ENCODE data around the gene DENND6B.

Gene DENND6B

DNA sequence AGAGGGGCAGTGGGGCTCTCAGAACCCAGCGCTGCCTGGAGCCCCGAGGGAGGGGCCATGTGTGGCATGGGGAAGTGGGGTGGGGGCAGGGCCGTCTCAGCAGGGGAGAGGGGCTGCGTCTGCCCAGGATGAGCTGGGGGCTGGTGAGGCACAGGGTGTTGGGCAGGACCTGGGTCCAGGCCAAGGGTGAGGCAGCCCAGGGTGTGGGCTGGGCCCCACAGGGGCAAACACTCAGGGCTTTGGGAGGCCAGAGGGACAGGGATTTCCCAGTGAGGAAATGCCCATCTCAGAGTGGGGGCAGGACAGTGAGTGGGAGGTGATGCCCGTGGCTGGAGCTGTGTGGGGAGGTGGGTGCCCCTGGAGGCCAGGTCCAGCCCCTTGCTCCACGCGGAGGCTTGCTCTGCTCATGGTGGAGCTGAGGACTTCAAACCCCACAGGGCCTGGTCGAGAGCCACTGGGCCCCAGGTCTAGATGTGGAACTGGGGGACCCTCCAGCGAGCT, 24.7 kb downstream of the DENND6B start:
- no peak for DNase-seq

DNA sequence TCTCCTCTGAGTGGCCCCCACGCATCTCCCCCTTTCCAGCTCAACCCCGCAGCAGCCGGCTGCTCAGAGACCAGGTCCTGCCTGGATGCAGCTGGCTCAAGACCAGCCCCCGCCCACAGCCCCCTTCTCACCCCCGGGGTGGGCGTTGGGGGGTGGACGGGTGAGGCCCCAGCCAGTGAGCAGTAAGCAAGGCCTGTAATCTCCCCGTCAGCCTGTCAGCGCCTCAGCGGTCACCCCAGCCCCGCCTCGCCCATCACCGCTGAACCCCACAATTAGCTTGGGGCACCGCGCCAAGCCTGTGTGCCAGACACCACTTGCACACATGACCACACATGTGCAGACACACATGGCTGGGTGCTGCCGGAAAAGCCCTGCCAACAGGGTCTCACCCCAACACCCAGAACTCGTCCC, 25.2 kb downstream of the DENND6B start:
- DNase-seq: no peak

DNA sequence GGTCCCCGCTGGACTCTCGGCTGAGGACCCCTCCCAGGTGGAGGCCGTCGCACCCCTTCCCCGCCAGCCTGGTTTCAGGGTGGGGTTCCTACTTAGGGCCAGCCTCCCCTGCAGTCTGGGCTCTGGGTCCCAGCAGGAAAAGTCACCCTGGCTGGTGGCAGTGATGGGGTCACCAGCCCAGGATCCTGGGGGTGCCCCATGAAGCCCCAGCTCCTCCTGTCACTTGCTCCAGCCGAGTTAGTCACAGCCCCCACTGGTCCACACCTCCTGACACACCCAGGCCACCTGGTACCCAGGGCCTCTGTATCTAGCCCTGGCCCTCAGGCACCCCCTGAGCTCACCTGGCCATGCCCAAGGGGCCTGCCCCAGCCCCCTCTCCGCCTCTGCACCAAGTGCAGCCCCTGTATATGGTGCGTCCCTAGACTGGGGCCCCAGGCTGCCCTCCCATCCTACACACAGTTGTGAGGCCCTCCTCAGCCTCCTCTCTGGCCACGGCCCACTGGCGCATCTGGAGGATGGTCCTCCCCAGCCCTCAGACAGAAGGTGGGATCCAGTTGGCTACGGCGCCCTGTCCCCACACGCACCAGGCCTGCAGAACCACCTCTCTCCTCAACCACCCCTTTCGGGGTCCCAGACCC, 26.1 kb downstream of the DENND6B start:
- DNase-seq: no peak

DNA sequence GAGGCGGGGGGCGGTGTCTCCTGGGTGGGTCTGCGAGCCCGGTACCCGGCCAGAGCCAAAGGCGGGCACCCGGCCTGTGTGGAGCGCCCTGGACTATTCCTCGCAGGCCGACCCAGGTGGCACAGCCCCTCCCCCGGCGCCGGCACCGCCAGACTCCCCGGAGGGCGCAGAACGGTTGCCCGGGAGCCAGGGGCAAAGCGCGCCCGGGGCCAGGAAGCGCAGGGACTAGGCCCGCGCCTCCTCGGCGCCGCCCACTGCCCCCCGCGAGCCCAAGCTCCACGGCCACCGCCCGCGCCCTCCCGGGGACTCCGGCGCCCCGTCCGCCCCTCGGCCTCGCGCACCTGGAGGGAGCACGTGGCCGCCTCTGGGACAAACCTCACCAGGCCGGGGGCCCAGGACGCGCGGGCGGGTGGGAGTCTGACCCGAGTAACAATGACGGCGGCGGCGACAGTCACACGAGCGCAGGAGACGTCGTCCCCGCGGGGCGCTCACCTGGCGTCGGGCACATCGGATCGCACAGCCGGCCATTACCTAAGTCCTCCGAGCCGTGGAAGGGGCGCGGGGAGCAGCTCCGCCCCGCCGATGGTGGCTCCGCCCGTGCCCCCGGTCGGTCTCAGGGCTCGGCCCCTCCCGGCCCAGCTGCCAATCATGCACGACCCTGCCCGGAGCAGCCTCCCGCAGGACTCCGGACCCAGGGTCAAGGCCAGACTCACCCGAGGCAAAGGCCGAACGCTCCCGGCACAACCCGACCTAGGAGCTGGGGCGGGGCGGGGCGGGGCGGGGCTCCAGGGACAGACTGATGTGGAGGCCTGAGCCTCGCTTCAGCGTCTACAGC, 26.8 kb downstream of the DENND6B start:
- peak in 1 of 2 experiments; percentile 53 for DNase-seq

DNA sequence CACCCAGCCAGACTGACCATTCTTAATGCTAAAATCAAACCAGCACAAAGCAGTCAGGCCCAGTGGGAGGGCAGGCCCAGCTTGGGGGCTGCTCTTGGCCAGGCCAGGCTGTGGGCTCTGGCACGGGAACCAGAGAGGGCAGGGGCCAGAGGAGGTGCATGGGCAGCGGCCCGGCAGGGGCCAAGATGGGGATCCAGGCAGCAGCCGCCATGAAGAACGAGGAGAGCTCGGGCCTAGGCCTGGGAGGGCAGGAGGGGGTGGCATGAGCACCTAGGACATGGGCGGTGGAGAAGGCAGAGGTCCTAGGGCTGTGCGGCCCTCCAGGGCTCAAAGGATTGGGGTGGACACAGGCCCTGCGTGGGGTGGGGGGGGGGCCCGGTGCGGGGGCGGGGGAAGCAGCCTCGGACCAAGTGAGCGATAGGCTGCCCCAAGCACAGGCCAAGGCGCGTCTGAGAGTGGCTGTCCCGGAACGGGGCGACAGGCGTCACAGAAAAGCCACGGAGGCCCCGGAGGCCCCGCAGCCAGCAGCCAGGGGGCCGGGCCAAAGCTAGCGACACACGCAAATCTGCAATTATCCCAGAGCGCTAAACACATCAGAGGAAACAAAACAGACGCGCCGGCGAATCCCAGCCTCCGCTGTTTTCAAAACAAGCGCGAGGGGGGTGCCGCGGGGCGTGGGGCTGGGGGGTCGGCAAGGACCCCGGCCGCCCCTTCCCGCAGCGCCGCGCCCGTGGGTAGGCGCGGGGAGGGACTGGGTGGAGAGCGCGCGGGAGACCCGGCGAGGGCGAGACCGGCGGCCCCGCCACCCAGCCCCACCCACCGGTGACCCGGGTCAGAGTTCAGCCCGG, 27.7 kb downstream of the DENND6B start:
- peak in 1 of 2 experiments; percentile 58 for DNase-seq

DNA sequence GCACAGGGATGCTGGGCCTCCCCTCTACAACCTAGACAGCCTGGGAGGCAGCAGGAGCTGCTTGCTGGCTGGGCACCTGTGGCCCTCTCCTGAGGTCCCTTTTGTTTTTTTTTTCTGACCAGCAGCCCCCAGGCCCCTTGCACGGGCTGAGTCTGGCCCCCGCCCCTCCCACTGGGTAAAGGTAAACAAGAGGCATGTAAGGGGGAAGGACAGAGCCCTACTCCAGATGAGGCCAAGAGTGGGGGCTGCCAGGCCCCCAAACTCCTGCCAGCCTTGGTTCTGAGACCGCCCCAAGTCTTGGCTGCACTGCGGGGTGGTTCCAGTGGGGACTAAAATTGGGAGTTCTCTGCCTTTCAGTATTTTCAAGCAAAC, 28.6 kb downstream of the DENND6B start:
- no peak for DNase-seq

DNA sequence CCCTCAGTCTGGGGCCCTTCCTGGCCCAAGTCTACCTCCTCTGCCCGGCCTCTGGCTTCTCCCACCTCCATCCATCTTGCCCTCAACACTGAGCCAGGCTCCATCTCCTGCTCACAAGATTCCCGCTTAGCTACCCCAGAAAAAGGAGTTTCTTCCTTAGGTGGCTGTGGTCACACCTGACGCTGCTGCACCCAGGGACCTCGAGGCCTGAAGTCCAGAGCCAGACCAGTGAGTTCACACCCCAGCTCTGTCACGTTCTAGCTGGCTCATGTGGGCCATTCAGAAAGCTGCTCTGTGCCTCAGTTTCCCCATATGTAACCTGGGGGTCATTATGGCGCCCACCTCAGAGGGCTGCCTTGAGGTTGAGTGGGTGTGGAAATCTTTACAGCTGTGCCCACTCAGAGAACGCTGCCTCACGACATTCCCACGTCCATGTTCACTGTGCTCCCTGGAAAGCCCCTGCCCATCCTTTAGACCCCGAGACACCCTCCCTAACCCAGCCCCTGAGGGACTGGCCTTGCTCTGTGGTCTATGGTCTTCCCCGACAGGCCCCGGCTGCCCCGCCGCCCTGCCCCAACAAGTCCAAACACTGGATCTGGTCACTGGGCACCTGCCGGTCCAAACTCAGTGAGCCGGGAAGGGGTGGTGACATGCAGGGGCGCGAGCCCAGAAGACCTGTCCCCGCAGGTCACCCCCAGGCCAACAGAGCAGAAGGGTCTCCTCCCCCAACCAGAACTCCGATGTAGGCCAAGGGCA, 29.1 kb downstream of the DENND6B start:
- no peak for DNase-seq

DNA sequence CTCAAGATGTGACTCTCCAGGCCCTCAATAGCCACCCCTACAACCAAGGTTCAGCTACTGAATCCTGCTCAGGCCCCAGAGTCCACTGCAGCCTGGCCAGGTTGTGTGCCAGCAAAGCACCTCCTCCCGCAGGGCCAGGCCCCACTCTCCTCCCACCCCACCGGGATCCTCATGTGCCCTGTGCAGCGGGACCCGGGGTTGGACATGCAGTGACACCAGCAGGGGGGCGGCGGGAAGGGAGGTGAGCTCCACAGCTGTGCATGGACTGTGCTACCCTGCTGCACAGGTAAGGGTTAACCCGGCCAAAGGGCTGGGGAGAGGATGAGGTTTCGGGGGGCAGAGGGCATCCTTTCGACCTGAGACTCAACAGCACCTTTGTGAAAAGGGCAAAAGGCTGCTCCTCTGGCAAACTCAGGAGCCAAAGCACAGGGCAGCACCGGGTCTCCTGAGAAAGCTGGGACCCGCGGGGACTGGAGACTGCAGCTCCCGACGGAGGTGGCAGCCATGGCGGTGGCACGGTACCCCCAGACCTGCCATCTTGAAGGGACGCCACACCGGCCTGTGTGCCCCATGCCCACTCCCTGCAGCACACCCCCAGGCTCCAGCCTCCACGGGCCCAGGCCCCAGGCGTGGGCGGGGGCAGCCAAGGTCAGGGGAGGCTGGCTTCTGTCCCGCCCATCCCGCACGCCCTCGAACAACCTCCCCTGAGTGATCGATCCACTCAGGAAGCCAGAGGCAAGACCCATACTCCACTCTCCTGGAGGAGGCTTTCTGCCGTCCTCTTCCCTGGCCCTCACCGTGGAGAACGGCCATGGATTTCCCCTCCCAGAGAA, 29.9 kb downstream of the DENND6B start:
- no peak for DNase-seq

DNA sequence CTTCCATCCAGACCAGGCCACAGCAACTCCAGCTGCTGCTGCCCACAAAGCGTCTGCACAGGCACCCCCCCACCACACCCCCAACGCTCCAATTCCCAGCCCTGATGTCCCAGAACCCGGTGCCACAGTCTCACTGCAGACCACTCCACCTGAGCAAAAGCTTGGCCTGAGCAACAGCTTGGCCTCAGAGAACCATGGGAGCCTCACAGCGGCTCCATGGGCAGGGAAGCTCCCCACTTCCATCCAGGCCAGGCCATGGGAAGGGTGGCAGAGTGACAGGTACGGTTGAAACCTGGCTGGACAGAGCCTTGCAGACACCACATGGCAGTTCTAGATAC, 32.5 kb downstream of the DENND6B start:
- no peak for DNase-seq

DNA sequence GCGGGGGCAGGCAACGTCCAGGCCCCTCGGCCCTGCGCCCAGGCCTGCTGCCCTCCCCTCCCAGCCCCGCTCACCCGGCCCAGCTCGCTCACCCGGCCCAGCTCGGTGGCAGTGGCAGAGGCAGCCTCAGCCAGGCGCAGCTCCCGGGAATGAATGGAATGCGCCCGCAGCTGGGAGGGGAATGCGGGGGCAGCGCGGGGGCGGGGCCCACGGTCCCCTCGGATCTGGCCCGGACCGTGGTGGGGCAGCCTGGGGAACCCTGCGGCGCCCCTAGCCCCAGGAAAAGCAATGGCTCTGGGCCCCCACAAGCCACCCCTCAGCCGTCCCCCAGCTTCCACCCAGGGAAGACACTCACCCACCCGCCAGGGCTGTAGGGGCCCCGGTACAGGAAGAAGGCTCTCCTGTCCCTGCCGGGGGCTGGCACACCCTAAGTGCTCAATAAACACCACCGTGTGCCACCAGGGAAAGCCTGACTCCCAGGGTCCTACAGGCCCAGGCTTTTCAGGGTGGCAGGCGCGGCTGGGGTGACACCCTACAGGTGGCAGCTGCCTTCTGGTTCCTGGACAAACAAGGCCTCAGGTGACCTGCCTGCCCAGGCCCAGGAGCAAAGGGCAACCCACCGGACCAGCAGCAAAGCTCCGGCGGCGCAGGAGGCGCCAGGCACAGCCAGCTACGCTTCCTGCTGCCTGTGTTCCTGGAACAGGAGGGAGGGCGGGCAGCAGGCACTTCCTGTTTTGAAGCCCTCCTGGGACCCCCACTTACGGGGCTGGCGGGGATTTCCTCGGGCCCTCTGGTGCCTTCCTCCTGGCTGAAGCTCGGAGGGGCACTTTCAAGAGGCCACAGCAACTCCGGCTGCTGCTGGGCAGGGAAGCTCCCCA, 33.1 kb downstream of the DENND6B start:
- no peak for DNase-seq

DNA sequence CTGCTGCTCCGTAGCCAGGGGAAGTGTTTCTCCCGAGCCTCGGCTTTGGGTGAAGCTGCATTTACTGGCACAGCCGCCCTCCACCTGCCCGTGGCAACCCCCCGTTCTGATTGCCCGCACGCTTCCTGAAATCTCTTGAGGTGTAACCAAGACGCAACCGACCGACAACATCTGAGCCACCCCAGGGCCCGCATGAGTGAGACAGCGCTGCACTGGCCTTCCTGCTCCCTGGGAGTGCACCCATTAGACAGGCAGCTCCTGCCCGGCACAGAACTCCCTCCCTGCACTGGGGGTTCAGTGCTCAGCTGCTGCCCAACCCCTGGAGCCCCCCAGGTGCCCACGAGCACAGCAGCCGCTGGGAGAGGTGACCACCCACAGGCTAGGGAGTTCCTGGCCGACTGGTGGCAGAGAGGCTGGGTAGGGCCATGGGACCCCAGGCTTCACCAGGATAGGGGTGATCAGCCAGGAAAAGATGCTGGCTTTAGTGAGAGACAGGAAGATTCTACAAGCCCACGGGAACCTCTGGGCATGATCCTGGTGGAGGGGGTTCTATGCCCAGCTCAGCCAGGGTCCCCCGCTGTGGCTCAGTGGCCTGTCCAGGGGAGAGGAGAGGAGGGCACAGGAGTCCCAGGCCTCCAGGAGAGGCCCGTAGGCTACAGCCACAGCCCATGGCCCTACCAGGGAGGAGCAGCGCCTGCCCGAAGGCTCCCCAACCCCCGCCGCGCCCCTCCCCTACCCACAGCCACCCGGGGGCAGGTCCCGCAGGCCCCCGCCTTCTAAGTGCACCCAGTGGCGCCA, 34.0 kb downstream of the DENND6B start:
- no peak for DNase-seq

DNA sequence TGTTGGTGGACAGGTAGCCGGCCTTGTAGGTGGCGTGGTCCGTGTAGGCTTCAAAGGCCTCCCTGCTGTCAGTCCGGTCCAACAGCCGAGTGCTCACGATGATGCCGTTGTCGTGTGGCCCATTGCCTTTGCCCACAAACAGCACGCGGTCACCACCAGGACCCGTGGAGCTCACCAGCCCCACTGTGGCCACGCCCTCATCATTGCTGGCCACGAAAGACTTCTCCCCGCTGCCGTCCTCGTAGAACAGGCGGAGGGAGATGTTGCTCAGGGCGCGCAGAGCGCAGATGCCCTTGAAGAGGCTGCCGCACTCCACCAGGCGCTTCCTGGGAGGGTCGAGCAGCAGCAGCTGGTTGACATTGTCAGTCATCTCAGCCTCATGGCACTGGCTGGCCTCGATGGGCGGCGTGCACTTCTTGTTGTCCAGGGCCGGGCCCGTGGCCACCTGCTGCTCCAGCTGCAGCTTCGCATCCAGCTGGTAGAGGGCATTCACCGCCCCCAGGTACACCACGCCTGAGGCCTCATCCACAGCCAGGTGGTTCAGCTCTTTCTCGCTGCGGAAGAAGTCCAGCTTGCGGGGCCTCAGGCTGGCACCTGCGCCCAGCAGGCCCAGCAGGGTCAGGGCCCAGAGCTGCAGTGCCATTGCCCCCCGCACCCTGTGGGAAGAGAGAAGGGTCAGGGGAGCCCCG, 36.7 kb downstream of the DENND6B start:
- no peak for DNase-seq

DNA sequence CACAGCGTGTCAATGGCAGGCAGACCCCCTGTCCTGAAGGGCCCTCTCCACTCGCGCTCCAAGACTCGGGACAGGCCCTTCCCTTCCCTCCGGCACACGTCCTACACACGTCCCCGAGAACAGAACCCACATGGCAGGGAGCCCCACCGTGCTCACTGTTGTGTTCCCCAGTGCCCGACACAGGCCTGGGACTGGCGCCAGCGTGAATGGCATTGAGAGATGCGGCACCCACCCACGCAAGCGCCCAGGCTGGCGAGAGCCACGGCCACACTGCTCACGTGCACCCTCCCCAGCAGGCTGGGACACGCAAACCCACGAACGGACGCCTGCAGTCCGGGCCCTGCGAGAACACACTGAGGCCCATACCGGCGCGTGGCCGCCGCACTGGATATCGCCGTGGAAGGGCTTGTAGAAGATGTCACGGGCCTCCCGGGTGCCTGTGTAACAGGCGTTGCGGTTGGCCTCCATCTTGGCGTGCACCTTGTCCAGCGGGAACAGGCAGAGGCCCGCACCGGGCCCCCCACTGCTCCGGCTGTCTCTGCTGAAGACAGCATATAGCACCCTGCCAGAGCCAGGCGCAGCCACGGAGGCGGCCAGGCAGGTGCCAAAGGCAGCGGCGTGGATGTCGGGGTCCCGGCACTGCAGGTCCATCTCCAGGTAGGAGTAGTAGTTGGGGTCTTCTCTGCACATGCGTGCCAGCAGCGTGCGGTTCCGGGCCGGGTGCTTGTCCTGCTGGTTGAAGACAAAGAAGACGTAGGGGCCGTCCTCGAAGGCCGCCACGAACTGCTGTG, 37.5 kb downstream of the DENND6B start:
- DNase-seq: no peak

DNA sequence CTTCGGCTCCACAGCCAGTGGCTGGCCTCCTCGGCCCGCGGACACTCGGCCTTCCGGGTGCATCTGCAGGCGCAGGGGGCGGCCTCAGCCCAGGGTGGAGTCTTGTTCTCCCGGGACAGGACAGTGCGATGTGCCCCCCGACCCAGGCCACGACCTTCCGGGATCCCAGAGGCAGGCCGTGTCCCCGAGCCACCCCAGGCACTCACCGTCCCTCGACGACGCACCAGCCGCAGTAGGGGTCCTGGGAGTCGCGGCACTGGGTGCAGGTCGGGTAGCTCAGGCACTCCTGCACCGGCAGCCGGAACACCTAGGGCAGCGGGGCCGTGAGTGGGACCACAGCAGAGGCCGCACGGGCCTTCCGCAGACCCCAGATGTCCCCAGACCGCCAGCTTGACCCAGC, 39.1 kb downstream of the DENND6B start:
- no peak for DNase-seq

DNA sequence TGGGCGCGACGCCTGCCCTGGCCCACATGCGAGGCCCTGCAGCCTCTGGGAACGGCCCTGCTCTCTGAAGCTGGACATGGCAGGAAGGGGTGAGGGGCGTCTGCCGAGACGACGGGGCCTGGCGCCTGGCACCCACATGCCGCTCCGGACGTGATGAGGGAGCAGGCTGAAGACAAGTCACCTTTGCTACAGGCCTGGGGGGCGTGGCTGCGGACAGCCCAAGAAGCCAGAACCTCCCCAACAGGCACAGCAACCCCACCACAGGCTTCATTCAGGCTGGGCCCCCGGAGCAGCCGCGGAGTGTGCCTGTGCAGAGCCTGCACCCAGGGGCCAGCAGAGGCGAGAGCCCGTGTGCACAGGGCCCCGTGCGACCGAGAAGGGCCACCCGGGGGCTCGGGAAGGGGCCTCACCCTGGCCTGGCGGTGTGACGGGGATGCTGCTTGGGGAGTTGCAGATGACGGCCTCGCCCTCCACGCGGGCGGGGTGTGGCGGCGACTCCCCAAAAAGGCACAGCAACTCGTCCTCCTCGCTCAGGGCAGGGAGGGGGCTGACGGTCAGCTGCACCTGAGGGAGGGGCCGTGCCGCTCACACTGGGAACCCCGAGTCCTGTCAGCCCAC, 40.0 kb downstream of the DENND6B start:
- DNase-seq: no peak

DNA sequence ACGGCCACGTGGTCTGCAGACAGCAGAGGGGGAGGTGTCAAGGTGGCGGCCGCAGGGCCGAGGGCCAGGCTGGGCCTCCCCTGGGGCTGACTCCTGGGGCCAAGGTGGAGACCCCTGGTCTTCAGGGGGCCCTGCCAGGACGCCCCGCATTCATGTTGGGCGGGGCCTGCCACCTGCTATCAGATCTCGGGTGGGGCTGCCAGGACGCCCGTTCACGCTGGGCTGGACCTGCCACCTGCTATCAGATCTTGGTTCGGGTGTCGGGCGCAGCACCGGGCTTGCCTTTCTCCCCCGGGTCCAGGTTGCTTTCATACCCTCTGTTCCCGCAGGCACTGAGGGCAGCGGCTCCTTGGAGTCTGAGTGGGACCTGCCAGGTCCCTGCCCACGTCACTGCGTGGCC, 40.5 kb downstream of the DENND6B start:
- DNase-seq: no peak

DNA sequence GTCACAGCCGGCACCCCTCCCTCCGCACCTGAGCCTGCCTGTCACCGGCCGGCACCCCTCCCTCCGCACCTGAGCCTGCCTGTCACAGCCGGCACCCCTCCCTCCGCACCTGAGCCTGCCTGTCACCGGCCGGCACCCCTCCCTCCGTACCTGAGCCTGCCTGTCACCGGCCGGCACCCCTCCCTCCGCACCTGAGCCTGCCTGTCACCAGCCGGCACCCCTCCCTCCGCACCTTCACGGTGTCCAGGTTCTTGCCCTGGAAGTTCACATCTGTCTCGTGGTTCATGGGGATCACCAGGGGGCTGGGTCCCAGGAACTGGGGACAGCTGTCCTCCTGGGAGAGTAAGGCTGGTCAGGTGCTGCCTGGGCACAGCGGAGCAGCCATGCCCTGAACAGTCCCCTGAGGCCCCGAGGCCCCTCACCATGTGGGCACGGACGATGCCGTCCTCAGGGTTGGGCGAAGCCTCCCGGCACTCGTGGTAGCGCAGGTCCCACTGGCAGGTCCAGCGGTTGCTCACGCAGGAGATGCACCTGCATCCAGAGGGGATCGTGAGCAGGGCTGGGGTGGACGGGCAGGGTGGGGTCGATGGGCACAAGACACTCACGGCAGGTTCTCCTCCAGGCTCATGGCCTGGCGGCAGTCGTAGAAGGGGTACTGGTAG, 41.1 kb downstream of the DENND6B start:
- DNase-seq: no peak
